GM19468 (cell line): ENCODE measurements around the gene PPFIBP1.
"Not testable (repeated sequence)": the region's sequence is repeated elsewhere in the genome, so short reads cannot be mapped to it uniquely, and the experiment has no call there.

Source experiments
- ATAC-seq: cut with Tn5 transposase; IDR thresholded peaks from one replicate; pipeline ENCODE4 v1.9.1; 2021; ENCODE audit warnings: mild to moderate bottlenecking, moderate library complexity, moderate number of reproducible peaks; ENCODE audit not compliant: unreplicated experiment; ENCODE audit errors: extremely low read depth

PPFIBP1 gene

GRCh38 chr12:27734321-27734720, 210.3 kb downstream of the PPFIBP1 start:
- ATAC-seq = not testable (repeated sequence)

GRCh38 chr12:27743601-27744000, 219.6 kb downstream of the PPFIBP1 start:
- ATAC-seq = no peak
